HPDE6-E6E7 (cell line): Measurements from ENCODE around the gene GPC4.
"Not testable (repeated sequence)": the region's sequence is repeated elsewhere in the genome, so short reads cannot be mapped to it uniquely, and the experiment has no call there.

Source experiments
- DNase-seq: peaks from one replicate; pipeline ENCODE4 v3.0.0; 2011; ENCODE audit warnings: missing footprints; ENCODE audit errors: extremely low spot score

Gene GPC4

DNA sequence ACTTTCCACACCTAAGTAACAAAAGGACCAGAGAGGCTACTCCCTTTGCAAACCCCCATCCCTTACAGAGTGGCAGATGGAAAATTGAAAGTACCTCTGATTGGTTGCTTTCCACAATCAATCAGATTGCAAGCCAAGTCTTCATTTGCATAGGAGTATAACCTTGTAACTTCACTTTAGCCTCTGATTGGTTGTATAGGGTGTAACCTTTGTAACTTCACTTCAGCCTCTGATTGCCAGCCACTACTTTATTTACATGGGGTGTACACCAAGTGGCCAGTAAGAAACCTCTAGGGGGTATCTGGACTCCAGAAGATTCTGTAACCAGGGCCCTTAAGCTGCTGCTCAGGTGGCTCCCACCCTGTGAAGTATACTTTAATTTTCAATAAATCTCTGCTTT, 48.6 kb downstream of the GPC4 start:
- no peak for DNase-seq

DNA sequence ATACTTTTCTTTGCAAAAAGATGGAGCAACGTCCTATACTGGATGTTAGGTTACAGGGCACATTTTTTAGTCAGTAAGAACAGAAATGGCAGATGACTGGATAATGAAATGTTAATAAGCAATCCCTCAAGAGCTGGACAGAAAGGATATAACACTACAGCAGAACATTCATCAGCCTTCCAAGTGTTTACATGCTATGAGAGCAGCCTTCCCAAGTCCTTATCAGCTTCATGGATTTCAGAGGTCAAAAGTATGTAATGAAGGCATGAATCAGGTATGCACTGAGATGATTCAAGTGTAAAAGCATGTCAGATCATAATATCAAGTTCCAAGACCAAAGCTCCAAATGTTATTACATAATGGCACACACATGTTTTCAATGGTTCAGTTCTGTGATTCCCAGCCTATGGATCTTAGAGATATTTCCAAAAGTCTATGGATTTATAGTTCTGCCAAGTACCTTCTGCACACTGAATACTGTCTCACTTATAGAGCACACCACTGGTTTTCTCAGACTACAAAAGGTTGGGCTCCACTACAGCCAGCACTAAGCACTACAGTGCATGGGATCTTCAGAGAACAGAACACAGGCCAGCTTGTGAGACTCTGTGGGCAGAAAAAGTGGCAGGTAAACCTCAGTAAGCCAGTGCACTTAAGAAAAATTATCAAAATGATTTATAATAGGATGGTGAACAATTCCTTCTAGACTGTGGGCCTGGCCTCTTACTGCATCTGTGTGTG, 49.2 kb downstream of the GPC4 start:
- no peak for DNase-seq

GRCh38 chrX:133364865-133365264, 50.4 kb downstream of the GPC4 start:
- DNase-seq: no peak

- no peak for DNase-seq
Observed at GRCh38 chrX:133364196-133364595, 51.1 kb downstream of the GPC4 start.

DNA sequence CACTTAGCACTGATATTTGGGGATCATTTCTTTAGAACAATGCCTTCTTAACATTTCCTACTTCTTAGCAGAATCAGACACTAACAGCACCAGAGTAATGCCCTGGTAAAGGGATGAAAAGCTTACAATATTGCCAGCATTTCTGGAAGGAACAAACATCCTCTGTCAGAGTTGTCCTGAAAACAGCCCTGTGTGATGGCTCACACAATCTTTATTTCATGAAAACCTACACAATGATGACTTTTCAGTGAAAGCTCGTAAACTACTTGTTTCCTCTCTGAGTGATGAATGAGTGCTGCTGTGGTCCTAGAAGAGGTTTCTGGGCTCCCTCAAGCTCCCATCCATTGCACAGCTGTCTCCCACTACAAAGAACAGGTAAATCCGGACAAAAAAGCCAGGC, 52.8 kb downstream of the GPC4 start:
- DNase-seq: no peak

- DNase-seq: no peak
Observed at GRCh38 chrX:133359466-133359865, 55.8 kb downstream of the GPC4 start.

DNA sequence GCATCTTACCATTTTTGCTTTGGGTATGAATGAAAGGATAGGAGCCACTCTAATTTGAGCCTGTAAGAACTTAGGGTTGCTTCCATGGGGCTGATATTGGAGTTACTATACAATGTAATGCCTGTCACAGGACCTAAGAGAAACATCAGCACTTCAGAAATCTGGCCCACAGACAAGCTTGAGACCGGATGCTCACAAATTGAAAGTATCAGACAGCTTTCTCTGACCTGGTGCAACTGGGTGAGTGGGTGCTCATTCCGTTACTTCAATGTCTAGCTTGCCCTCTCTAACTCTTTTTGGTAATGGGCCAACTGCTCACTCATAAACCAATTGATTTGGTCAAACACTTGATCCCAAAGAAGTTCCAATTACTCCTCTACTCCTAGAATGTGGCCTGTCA, 62.1 kb downstream of the GPC4 start:
- no peak for DNase-seq

GRCh38 chrX:133350751-133351150, 64.5 kb downstream of the GPC4 start:
- DNase-seq: no peak

DNA sequence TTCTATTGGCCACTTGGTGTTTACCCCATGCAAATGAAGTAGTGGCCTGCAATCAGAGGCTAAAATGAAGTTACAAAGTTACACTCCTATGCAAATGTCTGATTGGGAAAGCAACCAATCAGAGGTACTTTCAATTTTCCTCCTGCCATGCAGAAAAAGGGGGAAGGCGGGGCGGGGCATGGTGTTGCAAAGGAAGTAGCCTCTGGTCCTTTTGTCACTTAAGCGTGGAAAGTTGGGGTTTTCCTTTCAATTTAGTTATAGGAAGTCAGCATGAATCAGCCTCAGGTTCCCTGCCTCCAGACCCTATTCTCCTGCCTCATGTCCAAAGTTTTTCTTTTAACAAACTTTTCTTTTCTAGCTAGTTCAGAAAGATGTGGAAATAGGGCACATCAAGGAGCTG, 69.3 kb downstream of the GPC4 start:
- no peak for DNase-seq

GRCh38 chrX:133339566-133339965, 75.7 kb downstream of the GPC4 start:
- no peak for DNase-seq

DNA sequence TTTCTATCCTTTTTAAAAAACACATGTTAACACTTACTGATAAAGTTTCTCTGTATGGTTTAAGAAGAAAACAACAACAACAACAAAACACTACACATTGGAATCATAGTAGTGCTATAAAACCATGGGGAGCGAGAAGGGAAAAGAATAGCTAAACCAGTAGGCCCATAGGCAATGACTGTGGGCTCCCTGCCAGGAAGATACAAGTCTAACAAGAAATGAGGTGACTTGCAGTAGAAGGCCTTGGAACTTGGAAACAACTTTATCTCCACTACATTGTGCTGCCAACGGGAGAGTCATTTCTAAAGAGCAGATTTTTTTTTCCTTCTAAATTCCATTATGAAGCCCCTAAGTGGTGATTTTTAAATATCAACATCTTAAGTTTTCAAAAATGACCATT, 78.0 kb downstream of the GPC4 start:
- no peak for DNase-seq

DNA sequence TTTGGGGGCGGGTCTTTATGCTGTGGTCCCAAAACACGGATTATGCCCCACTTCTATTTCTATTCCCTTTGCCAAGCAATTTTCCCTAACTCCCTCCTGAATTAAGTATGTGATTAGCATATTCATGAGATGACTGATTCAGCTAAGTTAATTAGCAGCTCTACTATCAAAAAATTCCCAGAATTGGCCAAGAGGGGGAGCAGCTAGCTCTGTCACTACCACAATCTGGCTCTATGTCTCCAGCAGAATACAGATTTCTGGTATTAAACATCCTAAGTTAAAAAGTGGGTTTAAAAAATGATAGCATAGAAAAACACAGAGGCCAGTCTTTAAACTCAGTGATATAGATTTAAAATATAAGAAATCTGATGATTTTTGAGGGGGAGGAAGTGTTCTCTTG, 80.3 kb downstream of the GPC4 start:
- peak; percentile 3 for DNase-seq

DNA sequence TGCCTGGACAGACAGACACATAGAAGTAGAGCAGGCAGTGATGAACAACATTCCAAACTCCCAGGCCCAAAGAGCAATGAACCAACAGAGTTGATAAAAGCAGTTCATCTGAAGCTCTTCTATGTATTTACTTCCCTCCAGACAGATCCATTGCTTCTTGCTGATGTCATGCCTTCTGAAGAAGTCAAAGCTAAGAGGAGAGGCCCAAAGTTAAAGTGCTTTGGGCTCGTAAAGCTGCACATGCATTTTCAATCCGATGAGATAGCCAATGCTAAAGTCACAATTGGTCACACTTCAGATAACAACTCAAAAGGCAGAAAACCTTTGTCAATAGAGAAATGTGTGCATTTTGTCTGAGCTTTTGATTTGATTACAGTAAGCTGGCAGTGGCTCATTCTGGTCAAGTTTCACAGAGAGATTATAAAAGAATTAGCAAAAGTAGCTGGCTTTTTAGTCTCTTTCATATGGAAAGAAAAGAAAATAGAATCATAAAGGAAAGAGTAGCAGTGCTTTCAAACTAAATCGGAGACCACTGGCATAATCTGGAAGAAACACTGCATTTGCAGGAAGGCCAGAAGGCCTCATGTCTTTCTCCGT, 82.0 kb downstream of the GPC4 start:
- DNase-seq: no peak

DNA sequence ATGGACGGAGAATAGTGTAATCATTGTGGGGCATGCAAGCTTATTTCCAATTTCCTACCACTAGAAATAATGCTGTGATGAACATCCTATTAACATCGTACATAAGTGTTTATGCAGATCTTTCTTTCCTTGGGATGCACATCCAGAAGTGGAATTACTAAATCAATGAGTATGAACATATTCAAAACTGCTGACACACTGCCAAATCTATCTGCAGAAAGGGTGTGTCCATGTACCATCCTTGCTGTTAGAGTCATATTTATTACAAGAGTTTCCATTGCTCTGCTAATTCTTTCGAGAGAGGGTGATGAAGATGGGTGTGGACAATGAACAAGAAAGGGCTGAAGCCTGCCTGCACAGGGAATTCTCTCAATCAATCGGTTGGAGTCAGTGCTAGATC, 82.6 kb downstream of the GPC4 start:
- no peak for DNase-seq

DNA sequence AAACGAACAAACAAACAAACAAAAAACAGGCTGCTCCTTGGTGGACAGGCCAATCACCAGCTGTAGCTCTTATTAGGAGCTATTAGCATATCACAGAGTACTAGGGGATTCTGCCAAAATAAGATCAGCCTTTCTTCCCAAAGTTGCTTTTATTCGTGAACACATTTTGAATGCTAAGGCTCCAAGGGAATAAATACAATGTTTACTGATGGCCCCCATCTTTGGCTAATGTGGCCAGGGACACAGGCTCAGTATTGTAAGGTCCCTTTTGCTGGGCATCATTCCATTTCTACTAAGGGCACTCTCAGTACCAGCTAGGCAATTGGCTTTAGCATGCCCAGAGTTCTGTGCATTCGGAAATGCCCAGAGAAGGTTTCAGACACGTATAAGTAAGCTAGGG, 84.3 kb downstream of the GPC4 start:
- no peak for DNase-seq

DNA sequence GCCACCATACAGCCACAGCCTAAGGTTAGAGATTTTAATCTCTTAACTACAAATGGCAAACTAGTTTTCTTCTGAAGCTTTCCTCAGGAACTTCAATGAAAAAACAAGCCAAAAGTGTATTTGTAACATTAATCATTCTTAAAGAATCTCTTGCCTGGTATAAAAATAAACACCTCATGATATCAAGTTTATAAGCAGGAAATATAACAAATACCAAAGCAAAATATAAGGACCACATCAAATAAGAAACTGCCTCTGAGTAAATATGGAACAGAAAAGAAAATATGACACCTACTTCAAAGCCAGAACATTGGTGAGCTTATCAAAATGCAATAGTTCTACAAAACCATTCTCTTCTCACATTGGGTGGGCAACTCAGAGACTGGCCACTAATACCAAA, 89.9 kb downstream of the GPC4 start:
- DNase-seq: no peak

DNA sequence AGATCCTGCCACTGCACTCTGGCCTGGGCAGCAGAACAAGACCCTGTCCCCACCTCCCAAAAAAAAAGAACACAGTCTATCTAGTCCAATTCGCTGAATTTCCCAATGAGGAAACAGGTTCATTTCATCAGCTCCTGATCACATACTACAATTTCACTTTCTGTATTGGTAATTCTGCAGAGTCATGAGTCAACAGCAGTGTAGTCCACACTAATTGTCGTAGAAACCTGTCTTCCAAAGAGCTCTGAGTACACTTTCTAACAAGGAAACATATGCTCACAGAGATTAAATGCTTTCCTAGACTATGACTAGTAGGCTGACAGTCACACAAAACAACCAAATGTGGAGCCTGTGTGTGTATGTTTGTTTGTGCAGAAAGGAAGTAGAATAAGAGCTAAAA, 91.9 kb downstream of the GPC4 start:
- no peak for DNase-seq

DNA sequence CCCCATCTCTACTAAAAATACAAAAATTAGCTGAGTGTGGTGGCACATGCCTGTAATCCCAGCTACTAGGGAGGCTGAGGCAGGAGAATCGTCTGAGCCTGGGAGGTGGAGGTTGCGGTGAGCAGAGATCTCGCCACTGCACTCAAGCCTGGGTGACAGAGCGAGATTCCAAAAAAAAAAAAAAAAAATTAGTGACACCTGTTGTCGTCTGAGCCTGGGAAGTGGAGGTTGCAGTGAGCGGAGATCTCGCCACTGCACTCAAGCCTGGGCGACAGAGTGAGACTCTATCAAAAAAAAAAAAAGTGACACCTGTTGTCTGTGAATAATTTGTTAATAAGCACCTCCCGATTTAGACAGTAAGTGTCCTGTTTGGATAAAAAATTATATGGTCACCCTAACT, 93.0 kb downstream of the GPC4 start:
- DNase-seq: not testable (repeated sequence)

DNA sequence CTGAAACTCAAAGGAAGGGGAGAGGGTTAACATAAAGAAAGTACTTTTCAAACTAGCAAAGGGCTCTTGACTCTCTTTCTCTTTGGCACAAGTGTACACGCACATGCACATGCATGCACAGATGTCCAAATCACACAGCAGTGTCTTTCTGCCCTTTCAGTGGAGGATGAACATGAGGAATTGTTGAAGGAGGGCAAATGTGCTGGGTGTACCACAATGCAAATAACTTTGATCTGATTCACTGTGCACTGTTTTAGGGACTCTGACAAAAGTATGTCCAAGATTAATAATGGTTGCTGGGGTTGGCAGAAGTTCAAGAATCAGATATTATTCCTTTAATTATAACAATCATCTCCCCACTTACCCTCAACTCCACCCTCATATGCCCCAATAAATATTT, 93.8 kb downstream of the GPC4 start:
- no peak for DNase-seq

DNA sequence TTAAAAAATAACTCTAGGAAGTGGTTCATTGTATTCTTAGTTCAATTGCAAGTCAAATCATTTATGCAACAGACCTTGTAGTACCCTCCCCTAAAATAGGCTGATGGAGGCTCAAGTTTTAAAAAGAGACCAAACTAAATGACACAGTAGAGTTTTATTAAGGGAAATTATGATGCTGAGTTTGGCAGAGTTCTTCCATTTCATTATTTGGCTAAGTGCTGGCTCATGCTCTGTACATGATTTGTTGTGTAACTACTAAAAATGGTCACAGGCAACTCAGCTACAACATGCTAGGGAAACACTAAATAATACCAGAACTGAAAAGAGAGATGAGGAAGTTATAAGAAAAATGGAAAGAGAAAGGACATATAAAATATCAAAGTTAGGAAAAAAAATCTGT, 101.0 kb downstream of the GPC4 start:
- DNase-seq: no peak

DNA sequence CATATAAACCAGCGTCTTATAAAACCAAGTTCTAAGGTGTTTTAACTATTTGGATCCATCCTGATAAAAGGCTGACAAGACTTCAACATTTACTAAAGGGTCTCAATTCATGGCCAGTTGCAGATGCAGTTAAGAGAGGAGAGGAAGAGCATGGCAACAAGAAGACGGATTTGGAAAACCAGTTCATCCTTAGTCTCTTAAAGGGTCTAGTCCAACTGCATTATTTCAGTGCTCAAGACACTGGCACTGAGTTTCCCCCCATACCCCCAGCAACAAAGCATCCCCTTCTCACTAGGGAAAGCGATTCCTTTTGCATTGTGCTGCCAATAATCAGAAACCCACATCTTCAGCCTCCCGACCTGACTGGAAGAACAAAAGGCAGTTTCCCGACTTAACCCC, 106.8 kb downstream of the GPC4 start:
- no peak for DNase-seq

GRCh38 chrX:133307637-133308498, 107.4 kb downstream of the GPC4 start:
- DNase-seq: no peak

- DNase-seq: no peak
Observed at GRCh38 chrX:133307094-133307493, 108.2 kb downstream of the GPC4 start.
